GM21360 (cell line): ENCODE results near the gene COL5A2.

Experiments used
- ATAC-seq: cut with Tn5 transposase; IDR thresholded peaks from one replicate; pipeline ENCODE4 v1.9.1; 2021; ENCODE audit warnings: mild to moderate bottlenecking, moderate library complexity; ENCODE audit not compliant: unreplicated experiment

The COL5A2 gene

GRCh38 chr2:189109921-189110397 is 69.6 kb downstream of the COL5A2 start:
- ATAC-seq = no peak

GRCh38 chr2:189104934-189105333 is 74.6 kb downstream of the COL5A2 start:
- no peak for ATAC-seq

GRCh38 chr2:189102735-189103134 is 76.8 kb downstream of the COL5A2 start:
- no peak for ATAC-seq

GRCh38 chr2:189097934-189098333 is 81.6 kb downstream of the COL5A2 start:
- no peak for ATAC-seq

GRCh38 chr2:189096769-189097447 is 82.7 kb downstream of the COL5A2 start:
- no peak for ATAC-seq

- ATAC-seq = no peak
Measured at GRCh38 chr2:189095101-189095500, 84.5 kb downstream of the COL5A2 start.

GRCh38 chr2:189092936-189093335 is 86.6 kb downstream of the COL5A2 start:
- no peak for ATAC-seq

- no peak for ATAC-seq
Measured at GRCh38 chr2:189091253-189091652, 88.3 kb downstream of the COL5A2 start.

GRCh38 chr2:189088591-189089205 is 90.9 kb downstream of the COL5A2 start:
- ATAC-seq = no peak

- no peak for ATAC-seq
Measured at GRCh38 chr2:189086710-189087109, 92.9 kb downstream of the COL5A2 start.

- ATAC-seq = no peak
Measured at GRCh38 chr2:189086250-189086649, 93.3 kb downstream of the COL5A2 start.

GRCh38 chr2:189083606-189084005 is 96.0 kb downstream of the COL5A2 start:
- no peak for ATAC-seq

GRCh38 chr2:189083106-189083505 is 96.5 kb downstream of the COL5A2 start:
- no peak for ATAC-seq

GRCh38 chr2:189082376-189082975 is 97.1 kb downstream of the COL5A2 start:
- no peak for ATAC-seq

GRCh38 chr2:189076572-189076971 is 103.0 kb downstream of the COL5A2 start:
- ATAC-seq = no peak

GRCh38 chr2:189076120-189076519 is 103.4 kb downstream of the COL5A2 start:
- no peak for ATAC-seq

GRCh38 chr2:189074506-189074905 is 105.1 kb downstream of the COL5A2 start:
- ATAC-seq = no peak

- no peak for ATAC-seq
Measured at GRCh38 chr2:189072036-189072435, 107.5 kb downstream of the COL5A2 start.

- no peak for ATAC-seq
Measured at GRCh38 chr2:189069855-189070619, 109.5 kb downstream of the COL5A2 start.

- ATAC-seq = no peak
Measured at GRCh38 chr2:189066037-189066436, 113.5 kb downstream of the COL5A2 start.

- ATAC-seq = no peak
Measured at GRCh38 chr2:189060096-189060642, 119.4 kb downstream of the COL5A2 start.
